ENCODE data around the gene KCNAB1. TPM values are rescaled to one million over a fixed set of nuclear protein-coding genes. Genes with fewer than 3 reads are reported as not detected.
"Not testable (repeated sequence)": the region's sequence is repeated elsewhere in the genome, so short reads cannot be mapped to it uniquely, and the experiment has no call there.

KCNAB1 gene
- total and polyA plus RNA-seq, 4 donors: 0.16 to 2.4 (median 0.72) TPM

DNA sequence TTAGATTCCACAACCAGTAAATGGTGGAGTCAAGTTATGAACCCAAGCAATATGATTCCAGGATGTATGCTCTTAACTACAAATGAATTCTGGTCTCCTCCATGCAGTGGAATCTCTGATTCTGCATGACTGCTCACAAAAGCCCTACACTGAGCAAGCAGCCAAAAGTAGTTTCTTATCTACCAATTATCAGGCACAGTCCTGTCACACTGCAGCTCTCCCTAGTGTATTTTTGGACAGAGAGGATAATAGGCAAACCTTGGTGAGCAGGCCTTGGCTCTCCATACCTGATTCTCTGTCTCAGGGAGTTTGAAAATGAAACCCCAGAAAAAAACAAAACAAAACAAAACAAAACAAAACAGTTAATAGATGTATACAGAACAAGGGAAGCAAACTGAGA lies 438.0 kb downstream of the KCNAB1 start:
- ATAC-seq (ENCODE audit: insufficient read depth, low FRiP score) (no peak), DNase-seq (no peak)
- H3K27me3 ChIP-seq (ENCODE audit: control insufficient read depth in 3 of 3, insufficient read depth in 3 of 3, low read length in 2 of 3): peaks cover 0 to 2% (median 0%) of the 10 kb centered on the region in 3 donors
- H3K4me1 ChIP-seq (ENCODE audit: control insufficient read depth in 5 of 5, insufficient read depth in 5 of 5, low read length in 5 of 5): peaks cover 0 to 17% (median 4%) of the 10 kb centered on the region in 5 donors
- H3K36me3 ChIP-seq (ENCODE audit: control insufficient read depth in 4 of 4, insufficient read depth in 4 of 4, low read length in 4 of 4): no peaks in the 10 kb centered on the region
- H3K27ac ChIP-seq (ENCODE audit: low read depth in 1 of 2, low read length in 1 of 2): peak overlapping the region in 1 of 2 donors; percentile 73
- H3K9ac ChIP-seq (ENCODE audit: insufficient read depth in 1 of 2, low read length in 2 of 2): no peak overlapping the region
- TF ChIP-seq, protein P1, sequence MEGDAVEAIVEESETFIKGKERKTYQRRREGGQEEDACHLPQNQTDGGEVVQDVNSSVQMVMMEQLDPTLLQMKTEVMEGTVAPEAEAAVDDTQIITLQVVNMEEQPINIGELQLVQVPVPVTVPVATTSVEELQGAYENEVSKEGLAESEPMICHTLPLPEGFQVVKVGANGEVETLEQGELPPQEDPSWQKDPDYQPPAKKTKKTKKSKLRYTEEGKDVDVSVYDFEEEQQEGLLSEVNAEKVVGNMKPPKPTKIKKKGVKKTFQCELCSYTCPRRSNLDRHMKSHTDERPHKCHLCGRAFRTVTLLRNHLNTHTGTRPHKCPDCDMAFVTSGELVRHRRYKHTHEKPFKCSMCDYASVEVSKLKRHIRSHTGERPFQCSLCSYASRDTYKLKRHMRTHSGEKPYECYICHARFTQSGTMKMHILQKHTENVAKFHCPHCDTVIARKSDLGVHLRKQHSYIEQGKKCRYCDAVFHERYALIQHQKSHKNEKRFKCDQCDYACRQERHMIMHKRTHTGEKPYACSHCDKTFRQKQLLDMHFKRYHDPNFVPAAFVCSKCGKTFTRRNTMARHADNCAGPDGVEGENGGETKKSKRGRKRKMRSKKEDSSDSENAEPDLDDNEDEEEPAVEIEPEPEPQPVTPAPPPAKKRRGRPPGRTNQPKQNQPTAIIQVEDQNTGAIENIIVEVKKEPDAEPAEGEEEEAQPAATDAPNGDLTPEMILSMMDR (IDR thresholded peaks at IDR 0.05; ENCODE audit: control extremely low read depth, extremely low read depth): no peak
- H3K4me3 ChIP-seq: no peak overlapping the region
- no peaks in the 10 kb centered on the region for H3K9me3 ChIP-seq (ENCODE audit: control insufficient read depth in 4 of 4, insufficient read depth in 3 of 4, low read length in 3 of 4)

DNA sequence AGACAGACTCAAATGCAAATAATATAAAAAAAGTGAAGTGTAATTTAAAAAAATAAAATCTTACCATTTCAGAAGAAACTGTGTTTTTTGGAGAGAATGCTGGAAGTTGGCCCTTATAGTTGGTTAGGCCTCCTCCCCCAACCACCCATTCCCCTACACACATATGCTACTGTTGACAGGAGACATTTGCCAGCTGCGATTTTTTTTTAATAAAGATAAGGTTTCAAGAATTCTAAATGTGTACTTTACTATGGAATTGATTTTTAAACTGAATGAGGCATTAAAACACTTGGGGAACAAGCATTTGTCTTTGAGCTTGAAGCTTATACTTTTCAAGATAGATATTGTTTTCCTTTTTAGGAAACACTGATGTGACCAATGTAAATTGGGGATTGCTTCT lies 438.9 kb downstream of the KCNAB1 start:
- H3K9me3 ChIP-seq (ENCODE audit: control insufficient read depth in 4 of 4, insufficient read depth in 3 of 4, low read length in 3 of 4): no peaks in the 10 kb centered on the region
- ATAC-seq (ENCODE audit: insufficient read depth, low FRiP score) (no peak), DNase-seq (peak in 2 of 3 donors; percentile 61 to 64)
- peaks cover 0 to 2% (median 0%) of the 10 kb centered on the region in 3 donors for H3K27me3 ChIP-seq (ENCODE audit: control insufficient read depth in 3 of 3, insufficient read depth in 3 of 3, low read length in 2 of 3)
- H3K4me3 ChIP-seq: no peak overlapping the region
- WGBS, 2 donors: 51 to 79% methylated on average over 1 of the region's 1 CpG
- peaks cover 0 to 11% (median 4%) of the 10 kb centered on the region in 5 donors for H3K4me1 ChIP-seq (ENCODE audit: control insufficient read depth in 5 of 5, insufficient read depth in 5 of 5, low read length in 5 of 5)
- H3K27ac ChIP-seq (ENCODE audit: low read depth in 1 of 2, low read length in 1 of 2): peak overlapping the region in 1 of 2 donors; percentile 73
- no peaks in the 10 kb centered on the region for H3K36me3 ChIP-seq (ENCODE audit: control insufficient read depth in 4 of 4, insufficient read depth in 4 of 4, low read length in 4 of 4)
- H3K9ac ChIP-seq (ENCODE audit: insufficient read depth in 1 of 2, low read length in 2 of 2): no peak overlapping the region
- TF ChIP-seq, protein P1 (IDR thresholded peaks at IDR 0.05; ENCODE audit: control extremely low read depth, extremely low read depth): no peak

DNA sequence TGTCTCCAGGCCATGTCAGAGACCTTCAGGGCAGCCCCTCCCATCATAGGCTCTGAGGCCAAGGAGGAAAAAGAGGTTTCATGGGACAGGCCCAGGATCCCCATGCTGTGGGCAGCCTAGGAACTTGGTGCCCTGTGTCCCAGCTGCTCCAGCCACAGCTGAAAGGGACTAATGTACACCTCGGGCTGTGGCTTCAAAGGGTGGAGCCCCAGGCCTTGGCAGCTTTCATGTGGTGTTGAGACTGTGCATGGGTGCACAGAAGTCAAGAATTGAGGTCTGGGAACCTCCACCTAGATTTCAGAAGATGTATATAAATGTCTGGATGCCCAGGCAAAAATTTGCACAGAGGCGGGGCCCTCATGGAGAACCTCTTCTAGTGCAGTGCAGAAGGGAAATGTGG lies 441.2 kb downstream of the KCNAB1 start:
- peaks cover 0 to 2% (median 0%) of the 10 kb centered on the region in 3 donors for H3K27me3 ChIP-seq (ENCODE audit: control insufficient read depth in 3 of 3, insufficient read depth in 3 of 3, low read length in 2 of 3)
- ATAC-seq (ENCODE audit: insufficient read depth, low FRiP score) (no peak), DNase-seq (no peak)
- H3K36me3 ChIP-seq (ENCODE audit: control insufficient read depth in 4 of 4, insufficient read depth in 4 of 4, low read length in 4 of 4): no peaks in the 10 kb centered on the region
- peaks cover 0 to 9% (median 0%) of the 10 kb centered on the region in 5 donors for H3K4me1 ChIP-seq (ENCODE audit: control insufficient read depth in 5 of 5, insufficient read depth in 5 of 5, low read length in 5 of 5)
- TF ChIP-seq, protein P1 (IDR thresholded peaks at IDR 0.05; ENCODE audit: control extremely low read depth, extremely low read depth): no peak
- WGBS, 2 donors: 84 to 85% methylated on average over 2 of the region's 2 CpGs
- no peak overlapping the region for H3K9ac ChIP-seq (ENCODE audit: insufficient read depth in 1 of 2, low read length in 2 of 2)
- no peaks in the 10 kb centered on the region for H3K9me3 ChIP-seq (ENCODE audit: control insufficient read depth in 4 of 4, insufficient read depth in 3 of 4, low read length in 3 of 4)
- no peak overlapping the region for H3K27ac ChIP-seq (ENCODE audit: low read depth in 1 of 2, low read length in 1 of 2)
- H3K4me3 ChIP-seq: no peak overlapping the region

DNA sequence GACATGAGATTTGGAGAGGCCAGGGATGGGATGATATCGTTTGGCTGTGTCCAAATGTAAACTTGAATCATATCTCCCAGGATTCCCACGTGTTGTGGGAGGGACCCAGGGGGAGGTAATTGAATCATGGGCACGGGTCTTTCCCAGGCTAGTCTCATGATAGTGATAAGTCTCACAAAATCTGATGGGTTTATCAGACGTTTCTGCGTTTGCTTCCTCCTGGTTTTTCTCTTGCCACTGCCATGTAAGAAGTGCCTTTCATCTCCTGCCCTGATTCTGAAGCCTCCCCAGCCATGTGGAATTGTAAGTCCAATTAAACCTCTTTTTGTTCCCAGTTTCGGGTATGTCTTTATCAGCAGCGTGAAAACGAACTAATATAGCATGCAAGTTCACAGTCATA lies 442.1 kb downstream of the KCNAB1 start:
- H3K27ac ChIP-seq (ENCODE audit: low read depth in 1 of 2, low read length in 1 of 2); ATAC-seq (ENCODE audit: insufficient read depth, low FRiP score); H3K4me1 ChIP-seq (ENCODE audit: control insufficient read depth in 5 of 5, insufficient read depth in 5 of 5, low read length in 5 of 5); H3K27me3 ChIP-seq (ENCODE audit: control insufficient read depth in 3 of 3, insufficient read depth in 3 of 3, low read length in 2 of 3); H3K9me3 ChIP-seq (ENCODE audit: control insufficient read depth in 4 of 4, insufficient read depth in 3 of 4, low read length in 3 of 4); H3K4me3 ChIP-seq; H3K9ac ChIP-seq (ENCODE audit: insufficient read depth in 1 of 2, low read length in 2 of 2); DNase-seq; H3K36me3 ChIP-seq (ENCODE audit: control insufficient read depth in 4 of 4, insufficient read depth in 4 of 4, low read length in 4 of 4): not testable (repeated sequence)
- WGBS, 2 donors: 79 to 90% methylated on average over 8 of the region's 8 CpGs
